HCT116 (cell line): Measurements from ENCODE around the gene EMILIN2. TPM values are rescaled to one million over a fixed set of nuclear protein-coding genes. Genes with fewer than 3 reads are reported as not detected.

Experiments used
- ATAC-seq: fragments of 200-7000 bp; cut with Tn5 transposase; 2 replicates; pipeline ENCODE4 v1.9.1; 2020; ENCODE audit warnings: mild to moderate bottlenecking, moderate library complexity
- BruUV-seq: library from RNA; stranded (reverse); fragments of 400-500 nt; replicated peaks from 2 replicates; lab custom pipeline; 2021; lab: Mats Ljungman, UMichigan
- CTCF ChIA-PET: fragments of 300-600 bp; sonication (Branson Sonifier 250); formaldehyde crosslinking; loops from one replicate; lab custom pipeline; 2021; ENCODE audit warnings: antibody characterized with exemption; lab: Charles Lee
- POLR2A ChIA-PET: fragments of 300-600, 350-600 bp; sonication (Branson Sonifier 250); formaldehyde crosslinking; loops from one replicate; lab custom pipeline; 2021; ENCODE audit warnings: antibody characterized with exemption; lab: Charles Lee
- RAD21 ChIA-PET, 2 experiments: fragments of 300-600 bp; sonication (Branson Sonifier 250); formaldehyde crosslinking; loops; one replicate each; lab custom pipeline; 2023; ENCODE audit warnings: low total read pairs in 2 of 2; ENCODE audit not compliant: uncharacterized antibody in 2 of 2, unreplicated experiment in 2 of 2, low non-redundant PET in 1 of 2; lab: Charles Lee
- DNase-seq: peaks from one replicate; pipeline ENCODE4 v3.0.0-alpha.2; 2010; ENCODE audit warnings: low read depth, low spot score
- H2AFZ ChIP-seq: fragments of 200-600 bp; shearing (Covaris generic), sonication (generic); 2 replicates; pipeline ENCODE4 v1.6.1; 2017; ENCODE audit warnings: low read depth, mixed run types, mixed read lengths, antibody characterized with exemption, low read length; ENCODE audit not compliant: poor library complexity, severe bottlenecking
- H3K27ac ChIP-seq: 2 replicates; pipeline ENCODE4 v1.5.1; 2012; ENCODE audit warnings: low read depth, low read length
- H3K27me3 ChIP-seq: fragments of 200-600 bp; sonication (generic); 2 replicates; pipeline ENCODE4 v1.6.1; 2016; ENCODE audit warnings: mixed run types, low read length, mixed read lengths; ENCODE audit not compliant: insufficient read depth
- H3K36me3 ChIP-seq, 2 experiments: fragments of 200-500 bp in 1 of 2; fragments of 200-600 bp in 1 of 2; sonication (Bioruptor generic) in 1 of 2; sonication (generic) in 1 of 2; 2 replicates each; pipeline versions ENCODE4 v1.5.1 to v1.6.1; 2014 to 2016; ENCODE audit warnings: low read length in 2 of 2, inconsistent platforms in 1 of 2, mixed read lengths in 1 of 2, mixed run types in 1 of 2; ENCODE audit not compliant: insufficient read depth in 2 of 2, control insufficient read depth in 1 of 2
- H3K4me1 ChIP-seq, 2 experiments: fragments of 200-600 bp in 1 of 2; sonication (generic) in 1 of 2; 2 replicates each; pipeline versions ENCODE4 v1.5.1 to v1.6.1; 2012 to 2017; ENCODE audit warnings: low read length in 2 of 2, inconsistent platforms in 1 of 2, mild to moderate bottlenecking in 1 of 2, mixed read lengths in 1 of 2, mixed run types in 1 of 2, moderate library complexity in 1 of 2; ENCODE audit not compliant: insufficient read depth in 2 of 2, control insufficient read depth in 1 of 2
- H3K4me2 ChIP-seq: fragments of 200-600 bp; sonication (generic); 2 replicates; pipeline ENCODE4 v1.6.1; 2017; ENCODE audit warnings: mixed run types, low read length, mixed read lengths
- H3K4me3 ChIP-seq, 2 experiments: fragments of 200-600 bp in 1 of 2; sonication (generic) in 1 of 2; replicated peaks in 1 of 2; 2 replicates each; pipeline ENCODE4 v1.5.1; 2011 to 2016; ENCODE audit warnings: low read length in 2 of 2, control low read depth in 1 of 2, low read depth in 1 of 2, mild to moderate bottlenecking in 1 of 2, mixed read lengths in 1 of 2, mixed run types in 1 of 2
- H3K79me2 ChIP-seq: fragments of 200-600 bp; sonication (generic); 2 replicates; pipeline ENCODE4 v1.6.1; 2017; ENCODE audit warnings: mild to moderate bottlenecking, mixed run types, low read length, moderate library complexity, mixed read lengths; ENCODE audit not compliant: insufficient read depth
- H3K9ac ChIP-seq: fragments of 200-600 bp; sonication (generic); 2 replicates; pipeline ENCODE4 v1.6.1; 2016; ENCODE audit warnings: low read length, mixed read lengths
- H3K9me2 ChIP-seq: fragments of 200-600 bp; sonication (generic), shearing (Covaris generic); 2 replicates; pipeline ENCODE4 v1.6.1; 2017; ENCODE audit warnings: mixed run types, mild to moderate bottlenecking, moderate library complexity; ENCODE audit not compliant: insufficient read depth
- H3K9me3 ChIP-seq, 2 experiments: fragments of 200-500 bp in 1 of 2; fragments of 200-600 bp in 1 of 2; sonication (Bioruptor generic) in 1 of 2; sonication (generic) in 1 of 2; 2 replicates each; pipeline ENCODE4 v1.6.1; 2014 to 2017; ENCODE audit warnings: low read length in 2 of 2, mixed read lengths in 2 of 2, inconsistent platforms in 1 of 2, low read depth in 1 of 2, mild to moderate bottlenecking in 1 of 2, mixed run types in 1 of 2, moderate library complexity in 1 of 2; ENCODE audit not compliant: control insufficient read depth in 1 of 2, insufficient read depth in 1 of 2
- H4K20me1 ChIP-seq: fragments of 200-600 bp; sonication (generic), shearing (Covaris generic); 2 replicates; pipeline ENCODE4 v1.6.1; 2017; ENCODE audit warnings: mixed run types, mild to moderate bottlenecking, moderate library complexity; ENCODE audit not compliant: insufficient read depth
- EZH2phosphoT487 ChIP-seq: fragments of 200-600 bp; IDR thresholded peaks from 2 replicates; pipeline ENCODE4 v1.6.1; 2018; ENCODE audit warnings: antibody characterized with exemption, borderline replicate concordance
- FOSL1 ChIP-seq: IDR thresholded peaks from 2 replicates; pipeline ENCODE4 v1.6.1; 2012; ENCODE audit warnings: low read depth
- JUND ChIP-seq: IDR thresholded peaks from 2 replicates; pipeline ENCODE4 v1.6.1; 2012
- TCF7L2 ChIP-seq: IDR thresholded peaks from 2 replicates; pipeline ENCODE4 v1.7.0; 2011; ENCODE audit warnings: borderline replicate concordance, inconsistent platforms; ENCODE audit not compliant: insufficient read depth, insufficient read length; ENCODE audit errors: extremely low read depth
- YY1 ChIP-seq: IDR thresholded peaks from 2 replicates; pipeline ENCODE4 v1.6.1; 2011; ENCODE audit warnings: low read length, low read depth, moderate library complexity, mild to moderate bottlenecking; ENCODE audit not compliant: insufficient replicate concordance; ENCODE audit errors: extremely low read depth
- ZFX ChIP-seq: fragments of 450-650 bp; IDR thresholded peaks from 2 replicates; pipeline ENCODE4 v1.6.1; 2017
- ZNF274 ChIP-seq: fragments of 200-500 bp; sonication (Bioruptor generic); IDR thresholded peaks from 2 replicates; pipeline ENCODE4 v1.6.1; 2014; ENCODE audit warnings: mild to moderate bottlenecking, low read depth, low read length, inconsistent platforms
- intact Hi-C: fragments of 100-400 bp; cut with micrococcal nuclease; formaldehyde crosslinking; loops from 2 replicates; pipeline ENCODE4 v1.10.0; 2022
- total RNA-seq: library from RNA; stranded (reverse); gene quantifications from one replicate; pipeline ENCODE4 v1.2.1, GENCODE V29; 2021; ENCODE audit not compliant: unreplicated experiment
- TF ChIP-seq, protein P1 (sequence below), 3 experiments: fragments of 200-600 bp in 1 of 3; sonication (generic) in 1 of 3; IDR thresholded peaks in 2 of 3; conservative IDR thresholded peaks in 1 of 3; 2 replicates each; pipeline ENCODE4 v1.5.1; 2012 to 2017; ENCODE audit warnings: low read depth in 2 of 3, low read length in 2 of 3, antibody characterized with exemption in 1 of 3, borderline replicate concordance in 1 of 3, control low read depth in 1 of 3, mild to moderate bottlenecking in 1 of 3, mixed read lengths in 1 of 3, mixed run types in 1 of 3, moderate library complexity in 1 of 3; ENCODE audit not compliant: insufficient read depth in 1 of 3

The EMILIN2 gene
- total RNA-seq, 1 experiment from 2014 or later = 23.4 TPM

DNA sequence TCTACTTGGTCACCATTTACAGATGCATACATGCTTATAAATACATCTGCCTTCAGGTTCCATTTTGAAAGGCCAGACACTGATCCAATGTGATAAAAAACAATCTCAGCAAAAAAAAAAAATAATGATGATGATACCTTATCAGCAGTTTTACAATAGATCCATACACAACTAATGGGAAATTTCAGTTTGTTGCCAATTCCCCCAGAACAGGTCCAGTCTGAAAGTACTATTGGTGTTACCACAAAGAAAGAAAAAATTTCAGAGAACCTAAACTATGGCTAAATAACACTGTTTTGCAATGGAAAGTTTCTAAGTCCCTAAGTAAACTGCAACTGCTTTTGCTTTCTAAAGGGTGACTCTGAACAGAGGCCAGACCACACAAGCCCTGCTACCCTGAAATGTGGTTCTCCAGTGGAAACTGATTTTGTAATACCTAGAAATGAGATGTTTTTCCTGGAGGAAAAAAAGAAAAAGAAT is 112.1 kb downstream of the EMILIN2 start:
- Histone ChIP-seq H3K27ac (no peak overlapping the region), H2AFZ (no peak overlapping the region), H3K9me2 (no peaks in the 10 kb centered on the region), H3K4me3 (no peak overlapping the region), H3K9ac (no peak overlapping the region), H3K27me3 (no peaks in the 10 kb centered on the region), H3K4me2 (no peak overlapping the region), H4K20me1 (no peaks in the 10 kb centered on the region), H3K79me2 (no peaks in the 10 kb centered on the region), H3K9me3 (no peaks in the 10 kb centered on the region), H3K4me1 (no peaks in the 10 kb centered on the region), H3K36me3 (no peaks in the 10 kb centered on the region)
- RAD21 ChIA-PET = no interaction called here
- no peak for ATAC-seq
- intact Hi-C loops = no loop called here
- TF ChIP-seq TCF7L2 (no peak), ZFX (no peak), YY1 (no peak), ZNF274 (no peak), FOSL1 (no peak), EZH2phosphoT487 (no peak), JUND (no peak)
- TF ChIP-seq, protein P1, sequence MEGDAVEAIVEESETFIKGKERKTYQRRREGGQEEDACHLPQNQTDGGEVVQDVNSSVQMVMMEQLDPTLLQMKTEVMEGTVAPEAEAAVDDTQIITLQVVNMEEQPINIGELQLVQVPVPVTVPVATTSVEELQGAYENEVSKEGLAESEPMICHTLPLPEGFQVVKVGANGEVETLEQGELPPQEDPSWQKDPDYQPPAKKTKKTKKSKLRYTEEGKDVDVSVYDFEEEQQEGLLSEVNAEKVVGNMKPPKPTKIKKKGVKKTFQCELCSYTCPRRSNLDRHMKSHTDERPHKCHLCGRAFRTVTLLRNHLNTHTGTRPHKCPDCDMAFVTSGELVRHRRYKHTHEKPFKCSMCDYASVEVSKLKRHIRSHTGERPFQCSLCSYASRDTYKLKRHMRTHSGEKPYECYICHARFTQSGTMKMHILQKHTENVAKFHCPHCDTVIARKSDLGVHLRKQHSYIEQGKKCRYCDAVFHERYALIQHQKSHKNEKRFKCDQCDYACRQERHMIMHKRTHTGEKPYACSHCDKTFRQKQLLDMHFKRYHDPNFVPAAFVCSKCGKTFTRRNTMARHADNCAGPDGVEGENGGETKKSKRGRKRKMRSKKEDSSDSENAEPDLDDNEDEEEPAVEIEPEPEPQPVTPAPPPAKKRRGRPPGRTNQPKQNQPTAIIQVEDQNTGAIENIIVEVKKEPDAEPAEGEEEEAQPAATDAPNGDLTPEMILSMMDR (IDR thresholded peaks at IDR 0.05 in 2 of 3, conservative IDR thresholded peaks at IDR 0.05 in 1 of 3; ENCODE audit: borderline replicate concordance in 1 of 3, insufficient read depth in 1 of 3, low read depth in 2 of 3, low read length in 2 of 3) = no peak
- CTCF ChIA-PET = no interaction called here
- DNase-seq = no peak
- POLR2A ChIA-PET = no interaction called here
- BruUV-seq = no TSS peak
